WERI-Rb-1 (cell line): ENCODE results near the gene SLC25A21.

Source experiments
- DNase-seq: peaks from one replicate; pipeline ENCODE4 v3.0.0-alpha.2; 2020
- H3K27ac ChIP-seq: fragments of 250-450 bp; sonication (Bioruptor Pico); 2 replicates; pipeline ENCODE4 v1.5.1; 2020; ENCODE audit warnings: mild to moderate bottlenecking, moderate library complexity
- H3K27me3 ChIP-seq: fragments of 250-450 bp; sonication (Bioruptor Pico); 2 replicates; pipeline ENCODE4 v1.5.1; 2021; ENCODE audit warnings: mild to moderate bottlenecking, low read depth, moderate library complexity; ENCODE audit not compliant: insufficient read depth, severe bottlenecking
- H3K36me3 ChIP-seq: fragments of 250-450 bp; sonication (Bioruptor Pico); 2 replicates; pipeline ENCODE4 v1.5.1; 2020; ENCODE audit warnings: mild to moderate bottlenecking, moderate library complexity
- H3K4me3 ChIP-seq: 2 replicates; pipeline ENCODE4 v1.5.1; 2011; ENCODE audit warnings: low read depth, mild to moderate bottlenecking, control low read depth, low read length
- H3K9me3 ChIP-seq: fragments of 250-450 bp; sonication (Bioruptor Pico); 2 replicates; pipeline ENCODE4 v1.5.1; 2021; ENCODE audit warnings: mild to moderate bottlenecking, moderate library complexity; ENCODE audit not compliant: severe bottlenecking
- CTCF ChIP-seq: IDR thresholded peaks from 2 replicates; pipeline ENCODE4 v1.5.1; 2011; ENCODE audit warnings: low read depth, mild to moderate bottlenecking, control low read depth, inconsistent platforms, low read length

Gene SLC25A21

GRCh38 chr14:37061697-37062096 is 110.7 kb downstream of the SLC25A21 start:
- H3K27me3 ChIP-seq, result peaks cover 35% of the 10 kb centered on the region
- H3K4me3 ChIP-seq, result no peak overlapping the region
- no peak for DNase-seq
- no peaks in the 10 kb centered on the region for H3K36me3 ChIP-seq
- no peak overlapping the region for H3K27ac ChIP-seq
- no peak for TF ChIP-seq CTCF
- no peaks in the 10 kb centered on the region for H3K9me3 ChIP-seq

- DNase-seq, result no peak
- Histone ChIP-seq H3K27me3 (peaks cover 37% of the 10 kb centered on the region), H3K27ac (no peak overlapping the region), H3K36me3 (no peaks in the 10 kb centered on the region), H3K9me3 (no peaks in the 10 kb centered on the region), H3K4me3 (no peak overlapping the region)
- no peak for TF ChIP-seq CTCF
Measured at GRCh38 chr14:37060496-37061260, 111.7 kb downstream of the SLC25A21 start.

- Histone ChIP-seq H3K27me3 (peaks cover 31% of the 10 kb centered on the region), H3K27ac (no peak overlapping the region), H3K9me3 (no peaks in the 10 kb centered on the region), H3K4me3 (no peak overlapping the region), H3K36me3 (no peaks in the 10 kb centered on the region)
- TF ChIP-seq CTCF, result no peak
- no peak for DNase-seq
Measured at GRCh38 chr14:37057776-37058175, 114.6 kb downstream of the SLC25A21 start.

GRCh38 chr14:37056473-37056872 is 115.9 kb downstream of the SLC25A21 start:
- TF ChIP-seq CTCF, result no peak
- DNase-seq, result no peak
- Histone ChIP-seq H3K27ac (no peak overlapping the region), H3K9me3 (no peaks in the 10 kb centered on the region), H3K27me3 (peaks cover 34% of the 10 kb centered on the region), H3K36me3 (no peaks in the 10 kb centered on the region), H3K4me3 (no peak overlapping the region)

GRCh38 chr14:37054869-37055268 is 117.5 kb downstream of the SLC25A21 start:
- TF ChIP-seq CTCF, result no peak
- Histone ChIP-seq H3K27me3 (peaks cover 41% of the 10 kb centered on the region), H3K36me3 (no peaks in the 10 kb centered on the region), H3K4me3 (no peak overlapping the region), H3K27ac (no peak overlapping the region), H3K9me3 (no peaks in the 10 kb centered on the region)
- DNase-seq, result no peak

GRCh38 chr14:37054144-37054543 is 118.3 kb downstream of the SLC25A21 start:
- H3K27me3 ChIP-seq, result peaks cover 44% of the 10 kb centered on the region
- TF ChIP-seq CTCF, result no peak
- no peaks in the 10 kb centered on the region for H3K36me3 ChIP-seq
- no peaks in the 10 kb centered on the region for H3K9me3 ChIP-seq
- no peak overlapping the region for H3K27ac ChIP-seq
- no peak overlapping the region for H3K4me3 ChIP-seq
- DNase-seq, result no peak
